Endothelial cell of umbilical vein (primary cell): ENCODE measurements around the gene PXMP4. TPM values are rescaled to one million over a fixed set of nuclear protein-coding genes. Genes with fewer than 3 reads are reported as not detected.

Experiments used
- BruUV-seq: library from RNA; stranded (reverse); fragments of 400-500 nt; replicated peaks from 2 replicates; lab custom pipeline; 2021; lab: Mats Ljungman, UMichigan
- CTCF ChIA-PET: fragments of 300-600, 350-600 bp; sonication (Branson Sonifier 250); formaldehyde crosslinking; loops from one replicate; lab custom pipeline; 2021; ENCODE audit warnings: antibody characterized with exemption, inconsistent platforms; lab: Charles Lee
- POLR2A ChIA-PET: fragments of 300-600, 350-600 bp; sonication (Branson Sonifier 250); formaldehyde crosslinking; loops from one replicate; lab custom pipeline; 2021; ENCODE audit warnings: antibody characterized with exemption, inconsistent platforms; lab: Charles Lee
- DNase-seq: peaks from one replicate; pipeline ENCODE4 v3.0.0-alpha.2; 2011; ENCODE audit warnings: low read depth, low spot score
- FAIRE-seq: peaks from 2 replicates; lab custom pipeline; 2011; peaks lifted over from hg19 to GRCh38; lab: Jason Lieb, UNC
- H2AFZ ChIP-seq: 2 replicates; pipeline ENCODE4 v1.6.0; 2012; ENCODE audit warnings: low read depth, low read length, control low read depth, inconsistent platforms
- H3K27ac ChIP-seq: 2 replicates; pipeline ENCODE4 v1.5.1; 2011; ENCODE audit warnings: low read depth, mild to moderate bottlenecking, control low read depth, low read length, moderate library complexity; ENCODE audit not compliant: insufficient read depth
- H3K27me3 ChIP-seq, 2 experiments: 2 replicates each; pipeline versions ENCODE4 v1.6.0 to v1.6.1; 2011; ENCODE audit warnings: low read length in 2 of 2, mixed read lengths in 1 of 2; ENCODE audit not compliant: control insufficient read depth in 2 of 2, insufficient read depth in 2 of 2
- H3K36me3 ChIP-seq, 2 experiments: 2 replicates in 1 of 2; 3 replicates in 1 of 2; pipeline ENCODE4 v1.5.1; 2011; ENCODE audit warnings: low read length in 2 of 2, mild to moderate bottlenecking in 1 of 2, moderate library complexity in 1 of 2; ENCODE audit not compliant: control insufficient read depth in 2 of 2, insufficient read depth in 2 of 2; ENCODE audit errors: extremely low read depth in 1 of 2
- H3K4me1 ChIP-seq: 3 replicates; pipeline ENCODE4 v1.5.1; 2011; ENCODE audit warnings: mild to moderate bottlenecking, low read length; ENCODE audit not compliant: control insufficient read depth, insufficient read depth; ENCODE audit errors: extremely low read depth
- H3K4me2 ChIP-seq: 2 replicates; pipeline ENCODE4 v1.6.1; 2011; ENCODE audit warnings: low read length, control low read depth, mixed read lengths; ENCODE audit not compliant: insufficient read depth
- H3K4me3 ChIP-seq, 3 experiments: fragments of 200-600 bp in 1 of 3; sonication (generic), shearing (Covaris generic) in 1 of 3; replicated peaks in 1 of 3; 2 replicates each; pipeline ENCODE4 v1.5.1; 2011 to 2016; ENCODE audit warnings: control low read depth in 3 of 3, low read length in 3 of 3, mild to moderate bottlenecking in 2 of 3, inconsistent platforms in 1 of 3, low read depth in 1 of 3, moderate library complexity in 1 of 3; ENCODE audit not compliant: insufficient read depth in 1 of 3
- H3K79me2 ChIP-seq: 2 replicates; pipeline ENCODE4 v1.6.0; 2012; ENCODE audit warnings: low read length, inconsistent platforms; ENCODE audit not compliant: control insufficient read depth, insufficient read depth
- H3K9ac ChIP-seq: replicated peaks from 2 replicates; pipeline ENCODE3; 2011; ENCODE audit warnings: low read length, control low read depth; ENCODE audit not compliant: insufficient read depth; ENCODE audit errors: extremely low read depth
- H3K9me1 ChIP-seq: replicated peaks from 3 replicates; pipeline ENCODE4 v1.6.0; 2011; ENCODE audit warnings: mild to moderate bottlenecking, low read length; ENCODE audit not compliant: control insufficient read depth, insufficient read depth; ENCODE audit errors: extremely low read depth
- H3K9me3 ChIP-seq: replicated peaks from 2 replicates; pipeline ENCODE4 v1.5.1; 2012; ENCODE audit warnings: low read length, inconsistent platforms; ENCODE audit not compliant: control insufficient read depth, insufficient read depth
- H4K20me1 ChIP-seq: replicated peaks from 2 replicates; pipeline ENCODE3; 2011; ENCODE audit warnings: mild to moderate bottlenecking, low read length; ENCODE audit not compliant: control insufficient read depth, insufficient read depth; ENCODE audit errors: extremely low read depth
- POLR2AphosphoS5 ChIP-seq: IDR thresholded peaks from 2 replicates; pipeline ENCODE4 v1.6.1; 2012; ENCODE audit warnings: low read depth, mild to moderate bottlenecking, control low read depth, low read length, moderate library complexity; ENCODE audit not compliant: insufficient read depth
- dilution Hi-C: fragments of 300-500 bp; cut with MboI; formaldehyde crosslinking; loops from one replicate; pipeline ENCODE4 v1.15.0; 2019; ENCODE audit warnings: low sequenced_read_pairs; ENCODE audit not compliant: extremely low pct_ligation_motif_present
- intact Hi-C: fragments of 100-400 bp; cut with micrococcal nuclease; formaldehyde crosslinking; loops from one replicate; pipeline ENCODE4 v1.10.0; 2022
- polyA plus RNA-seq, 4 experiments: library from polyadenylated mRNA; depleted of rRNA in 3 of 4; stranded (reverse) in 3 of 4; unstranded in 1 of 4; fragments of >200 nt; gene quantifications; 2 replicates each; pipeline versions ENCODE4 v1.2.1 to v1.2.3, GENCODE V29; 2011 to 2012; ENCODE audit warnings: missing spikeins in 1 of 4
- total RNA-seq: library from RNA; stranded (reverse); gene quantifications from 2 replicates; pipeline ENCODE4 v1.2.3, GENCODE V29; 2021
- TF ChIP-seq, protein P1 (sequence below): IDR thresholded peaks from 2 replicates; pipeline ENCODE4 v1.6.1; 2011; ENCODE audit not compliant: insufficient read depth, insufficient read length
- TF ChIP-seq, protein P2 (sequence below), 2 donors: IDR thresholded peaks; 1 replicate in 1 of 2; 2 replicates in 1 of 2; pipeline ENCODE4 v1.5.1; 2011; ENCODE audit warnings: low read length in 2 of 2, mild to moderate bottlenecking in 2 of 2, moderate library complexity in 2 of 2, control low read depth in 1 of 2, inconsistent platforms in 1 of 2, low read depth in 1 of 2; ENCODE audit not compliant: insufficient read depth in 1 of 2; ENCODE audit errors: extremely low read depth in 1 of 2

PXMP4 gene
- total and polyA plus RNA-seq, 2 donors (not counting 3 experiments of a cell fraction or from before 2014, with no cell fraction given), result 6.9 to 8.5 TPM

DNA sequence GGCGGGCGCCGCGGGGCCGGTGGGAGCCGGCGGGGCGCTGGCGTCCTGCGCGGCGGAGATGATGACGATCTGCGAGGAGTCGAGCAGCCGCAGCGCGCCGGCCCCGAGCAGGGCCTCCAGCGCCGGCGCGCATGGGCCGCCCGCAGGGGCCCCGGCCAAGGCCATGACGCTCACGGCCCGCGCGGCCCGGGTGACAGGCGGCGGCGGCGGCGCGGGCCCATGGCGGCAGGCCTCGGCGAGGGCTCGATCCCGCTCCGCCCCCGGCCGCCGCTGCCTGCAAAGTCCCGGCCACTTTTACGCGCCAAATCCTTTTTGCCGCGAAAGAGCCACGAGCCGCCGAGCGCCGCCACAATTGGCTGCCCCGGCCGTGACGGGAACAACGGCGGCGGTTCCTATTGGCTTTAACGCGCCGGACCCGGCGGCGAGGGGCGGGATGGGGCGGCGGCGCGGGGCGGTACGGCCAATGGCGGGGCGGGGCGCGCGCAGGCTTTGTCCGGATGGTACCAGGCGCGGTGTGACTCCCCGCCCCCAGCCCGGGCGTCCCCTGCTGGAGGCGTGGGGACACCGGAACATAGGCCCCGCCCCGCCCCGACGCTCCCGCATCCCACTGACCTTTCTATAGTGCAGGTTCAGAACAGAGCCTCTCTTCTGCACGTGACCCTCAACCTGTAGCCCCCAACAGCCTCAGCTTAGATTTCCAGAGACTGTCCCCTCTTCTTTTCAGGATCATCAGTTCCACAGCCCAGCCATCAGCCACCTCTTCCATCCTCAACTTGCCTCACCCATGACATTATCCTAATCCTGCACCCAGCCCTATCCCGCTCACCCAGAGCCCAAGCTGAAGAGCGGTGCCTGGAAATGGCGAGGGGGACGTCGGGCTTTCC, 33.8 kb downstream of the PXMP4 start, which contains the start of gene E2F1:
Gene E2F1, minus strand, starts transcription at position 286 of the 884 bp plus-strand sequence. Its CDS starts 121 bp downstream, at position 165.
- CTCF ChIA-PET, result interaction anchor here (1.0 to 1.5 kb wide), 3 partner anchors 18 to 101 kb away, joined by 3 to 7 read pairs (median 4); no protein-coding TSS in a partner anchor
- peak within 1 kb of the TSS; percentile 89 for H2AFZ ChIP-seq
- no TSS peak for BruUV-seq
- H3K9ac ChIP-seq, result peak within 1 kb of the TSS; percentile 68
- intact Hi-C loops (loop anchor here (1.0 to 5.0 kb wide), 4 partner anchors 20 to 125 kb away; partner anchors contain the start of genes ACTL10, CHMP4B and ZNF341), dilution Hi-C loops (no loop called here)
- DNase-seq, result peak; percentile 95
- H3K27me3 ChIP-seq, result no peaks in the 10 kb centered on the region
- peaks cover 36% of the 10 kb centered on the region for H3K4me1 ChIP-seq
- H3K4me3 ChIP-seq, result peak within 1 kb of the TSS; percentile 4 to 50 (median 11)
- no peaks in the 10 kb centered on the region for H3K9me1 ChIP-seq
- peak within 1 kb of the TSS; percentile 15 for H3K27ac ChIP-seq
- H4K20me1 ChIP-seq, result no peaks in the 10 kb centered on the region
- no peaks in the 10 kb centered on the region for H3K9me3 ChIP-seq
- peak; percentile 92 for FAIRE-seq
- TF ChIP-seq, protein P1, sequence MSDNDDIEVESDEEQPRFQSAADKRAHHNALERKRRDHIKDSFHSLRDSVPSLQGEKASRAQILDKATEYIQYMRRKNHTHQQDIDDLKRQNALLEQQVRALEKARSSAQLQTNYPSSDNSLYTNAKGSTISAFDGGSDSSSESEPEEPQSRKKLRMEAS, result no peak
- peak; percentile 31 for TF ChIP-seq POLR2AphosphoS5
- TF ChIP-seq, protein P2, sequence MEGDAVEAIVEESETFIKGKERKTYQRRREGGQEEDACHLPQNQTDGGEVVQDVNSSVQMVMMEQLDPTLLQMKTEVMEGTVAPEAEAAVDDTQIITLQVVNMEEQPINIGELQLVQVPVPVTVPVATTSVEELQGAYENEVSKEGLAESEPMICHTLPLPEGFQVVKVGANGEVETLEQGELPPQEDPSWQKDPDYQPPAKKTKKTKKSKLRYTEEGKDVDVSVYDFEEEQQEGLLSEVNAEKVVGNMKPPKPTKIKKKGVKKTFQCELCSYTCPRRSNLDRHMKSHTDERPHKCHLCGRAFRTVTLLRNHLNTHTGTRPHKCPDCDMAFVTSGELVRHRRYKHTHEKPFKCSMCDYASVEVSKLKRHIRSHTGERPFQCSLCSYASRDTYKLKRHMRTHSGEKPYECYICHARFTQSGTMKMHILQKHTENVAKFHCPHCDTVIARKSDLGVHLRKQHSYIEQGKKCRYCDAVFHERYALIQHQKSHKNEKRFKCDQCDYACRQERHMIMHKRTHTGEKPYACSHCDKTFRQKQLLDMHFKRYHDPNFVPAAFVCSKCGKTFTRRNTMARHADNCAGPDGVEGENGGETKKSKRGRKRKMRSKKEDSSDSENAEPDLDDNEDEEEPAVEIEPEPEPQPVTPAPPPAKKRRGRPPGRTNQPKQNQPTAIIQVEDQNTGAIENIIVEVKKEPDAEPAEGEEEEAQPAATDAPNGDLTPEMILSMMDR (IDR thresholded peaks at IDR 0.05; ENCODE audit: extremely low read depth in 1 of 2, insufficient read depth in 1 of 2, low read depth in 1 of 2, low read length in 2 of 2), result peak in 1 of 2 donors; percentile 30
- H3K79me2 ChIP-seq, result peaks cover 26% of the 10 kb centered on the region
- no peaks in the 10 kb centered on the region for H3K36me3 ChIP-seq
- H3K4me2 ChIP-seq, result peak within 1 kb of the TSS; percentile 70
- POLR2A ChIA-PET, result no interaction called here
